ENCODE results near the gene CDK2.
A peak's percentile ranks its signal among the peaks of the same experiment; 100 is the strongest.

The CDK2 gene

DNA sequence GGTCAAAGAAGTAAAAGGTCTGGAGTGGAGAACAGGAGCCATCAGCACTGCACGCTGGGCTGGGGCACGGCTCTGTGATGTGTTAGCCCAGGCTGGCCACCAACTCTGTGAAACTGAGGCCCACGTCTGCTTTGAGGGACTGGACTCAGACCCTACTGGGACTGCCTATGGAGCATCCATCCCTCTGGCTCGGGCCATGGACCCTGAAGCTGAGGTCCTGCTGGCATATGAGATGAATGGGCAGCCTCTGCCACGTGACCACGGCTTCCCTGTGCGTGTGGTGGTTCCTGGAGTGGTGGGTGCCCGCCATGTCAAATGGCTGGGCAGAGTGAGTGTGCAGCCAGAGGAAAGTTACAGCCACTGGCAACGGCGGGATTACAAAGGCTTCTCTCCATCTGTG, 37.6 kb downstream of the CDK2 start:
- Histone ChIP-seq H3K4me2 (ENCODE audit: insufficient read depth, low read length, poor library complexity, severe bottlenecking) (no peak overlapping the region), H4K8ac (ENCODE audit: low read depth, low read length) (no peak overlapping the region), H4K91ac (ENCODE audit: low read depth, low read length, poor library complexity) (no peak overlapping the region), H2BK5ac (ENCODE audit: low read length) (peak overlapping the region; percentile 57), H2AK5ac (ENCODE audit: low read depth, low read length) (no peak overlapping the region), H3K18ac (ENCODE audit: low read length) (no peak overlapping the region), H2BK15ac (ENCODE audit: low read length) (no peak overlapping the region), H3K9ac (ENCODE audit: low read depth, low read length, poor library complexity) (no peak overlapping the region), H3K27me3 (ENCODE audit: control insufficient read depth in 3 of 3, insufficient read depth in 3 of 3, low read depth in 1 of 3, low read length in 3 of 3) (no peaks in the 10 kb centered on the region), H3K4me3 (ENCODE audit: low read length in 2 of 2) (peak overlapping the region in 1 of 2 donors; percentile 12), H2AFZ (ENCODE audit: low read length) (no peak overlapping the region), H3K27ac (replicated peaks; ENCODE audit: low read length) (no peak overlapping the region), H3K36me3 (replicated peaks in 1 of 2; ENCODE audit: control insufficient read depth in 2 of 2, insufficient read depth in 2 of 2, low read length in 2 of 2) (peaks cover 14 to 35% of the 10 kb centered on the region in 2 donors), H2BK12ac (ENCODE audit: low read length) (no peak overlapping the region), H3K23ac (ENCODE audit: low read depth, low read length, poor library complexity) (no peak overlapping the region), H3K4me1 (ENCODE audit: control insufficient read depth in 2 of 2, insufficient read depth in 1 of 2, low read depth in 1 of 2, low read length in 2 of 2) (peaks cover 0 to 3% of the 10 kb centered on the region in 2 donors), H3K79me1 (ENCODE audit: low read depth, low read length) (no peaks in the 10 kb centered on the region), H3K14ac (ENCODE audit: low read length) (no peak overlapping the region), H3K9me3 (replicated peaks in 1 of 2; ENCODE audit: control insufficient read depth in 2 of 2, insufficient read depth in 1 of 2, low read depth in 1 of 2, low read length in 2 of 2) (no peaks in the 10 kb centered on the region), H3K4ac (ENCODE audit: low read length) (no peak overlapping the region), H2BK120ac (ENCODE audit: low read depth, low read length) (no peak overlapping the region)
- no CpG with 5 or more reads among the region's 10 CpGs for WGBS, 2 donors (ENCODE audit: extremely low coverage in 2 of 2, insufficient read length in 2 of 2, insufficient replicate concordance in 1 of 2)
- DNase-seq (ENCODE audit: low spot score), result no peak

GRCh38 chr12:56007564-56008559, 41.2 kb downstream of the CDK2 start:
- Histone ChIP-seq H3K36me3 (replicated peaks in 1 of 2; ENCODE audit: control insufficient read depth in 2 of 2, insufficient read depth in 2 of 2, low read length in 2 of 2) (peaks cover 7 to 24% of the 10 kb centered on the region in 2 donors), H3K4me1 (ENCODE audit: control insufficient read depth in 2 of 2, insufficient read depth in 1 of 2, low read depth in 1 of 2, low read length in 2 of 2) (peaks cover 0 to 3% of the 10 kb centered on the region in 2 donors), H3K9me3 (replicated peaks in 1 of 2; ENCODE audit: control insufficient read depth in 2 of 2, insufficient read depth in 1 of 2, low read depth in 1 of 2, low read length in 2 of 2) (no peaks in the 10 kb centered on the region), H2BK15ac (ENCODE audit: low read length) (no peak overlapping the region), H2BK5ac (ENCODE audit: low read length) (no peak overlapping the region), H2BK12ac (ENCODE audit: low read length) (no peak overlapping the region), H3K27ac (replicated peaks; ENCODE audit: low read length) (peak overlapping the region; percentile 78), H2AFZ (ENCODE audit: low read length) (peak overlapping the region; percentile 84), H3K4me2 (ENCODE audit: insufficient read depth, low read length, poor library complexity, severe bottlenecking) (peak overlapping the region; percentile 55), H3K4me3 (ENCODE audit: low read length in 2 of 2) (peak overlapping the region; percentile 64 to 76), H2BK120ac (ENCODE audit: low read depth, low read length) (no peak overlapping the region), H3K23ac (ENCODE audit: low read depth, low read length, poor library complexity) (no peak overlapping the region), H3K4ac (ENCODE audit: low read length) (no peak overlapping the region), H4K8ac (ENCODE audit: low read depth, low read length) (no peak overlapping the region), H4K91ac (ENCODE audit: low read depth, low read length, poor library complexity) (no peak overlapping the region), H3K14ac (ENCODE audit: low read length) (no peak overlapping the region), H3K9ac (ENCODE audit: low read depth, low read length, poor library complexity) (peak overlapping the region; percentile 78), H3K79me1 (ENCODE audit: low read depth, low read length) (no peaks in the 10 kb centered on the region), H2AK5ac (ENCODE audit: low read depth, low read length) (no peak overlapping the region), H3K27me3 (ENCODE audit: control insufficient read depth in 3 of 3, insufficient read depth in 3 of 3, low read depth in 1 of 3, low read length in 3 of 3) (no peaks in the 10 kb centered on the region), H3K18ac (ENCODE audit: low read length) (peak overlapping the region; percentile 92)
- WGBS, 2 donors (ENCODE audit: extremely low coverage in 2 of 2, insufficient read length in 2 of 2, insufficient replicate concordance in 1 of 2), result no CpG with 5 or more reads among the region's 44 CpGs
- DNase-seq (ENCODE audit: low spot score), result peak; percentile 81

- Histone ChIP-seq H3K27ac (replicated peaks; ENCODE audit: low read length) (peak overlapping the region; percentile 17), H3K14ac (ENCODE audit: low read length) (no peak overlapping the region), H4K91ac (ENCODE audit: low read depth, low read length, poor library complexity) (no peak overlapping the region), H3K18ac (ENCODE audit: low read length) (no peak overlapping the region), H3K9ac (ENCODE audit: low read depth, low read length, poor library complexity) (no peak overlapping the region), H2AFZ (ENCODE audit: low read length) (no peak overlapping the region), H3K4me1 (ENCODE audit: control insufficient read depth in 2 of 2, insufficient read depth in 1 of 2, low read depth in 1 of 2, low read length in 2 of 2) (peaks cover 0 to 3% of the 10 kb centered on the region in 2 donors), H3K4ac (ENCODE audit: low read length) (no peak overlapping the region), H3K4me2 (ENCODE audit: insufficient read depth, low read length, poor library complexity, severe bottlenecking) (no peak overlapping the region), H2BK12ac (ENCODE audit: low read length) (no peak overlapping the region), H3K23ac (ENCODE audit: low read depth, low read length, poor library complexity) (no peak overlapping the region), H3K9me3 (replicated peaks in 1 of 2; ENCODE audit: control insufficient read depth in 2 of 2, insufficient read depth in 1 of 2, low read depth in 1 of 2, low read length in 2 of 2) (no peaks in the 10 kb centered on the region), H3K79me1 (ENCODE audit: low read depth, low read length) (no peaks in the 10 kb centered on the region), H3K36me3 (replicated peaks in 1 of 2; ENCODE audit: control insufficient read depth in 2 of 2, insufficient read depth in 2 of 2, low read length in 2 of 2) (peaks cover 0 to 8% of the 10 kb centered on the region in 2 donors), H2AK5ac (ENCODE audit: low read depth, low read length) (no peak overlapping the region), H4K8ac (ENCODE audit: low read depth, low read length) (no peak overlapping the region), H3K4me3 (ENCODE audit: low read length in 2 of 2) (no peak overlapping the region), H2BK120ac (ENCODE audit: low read depth, low read length) (no peak overlapping the region), H2BK5ac (ENCODE audit: low read length) (no peak overlapping the region), H2BK15ac (ENCODE audit: low read length) (no peak overlapping the region), H3K27me3 (ENCODE audit: control insufficient read depth in 3 of 3, insufficient read depth in 3 of 3, low read depth in 1 of 3, low read length in 3 of 3) (no peaks in the 10 kb centered on the region)
- no CpG with 5 or more reads among the region's 2 CpGs for WGBS, 2 donors (ENCODE audit: extremely low coverage in 2 of 2, insufficient read length in 2 of 2, insufficient replicate concordance in 1 of 2)
- DNase-seq (ENCODE audit: low spot score), result no peak
Observed at GRCh38 chr12:56010111-56010570, 43.5 kb downstream of the CDK2 start.

DNA sequence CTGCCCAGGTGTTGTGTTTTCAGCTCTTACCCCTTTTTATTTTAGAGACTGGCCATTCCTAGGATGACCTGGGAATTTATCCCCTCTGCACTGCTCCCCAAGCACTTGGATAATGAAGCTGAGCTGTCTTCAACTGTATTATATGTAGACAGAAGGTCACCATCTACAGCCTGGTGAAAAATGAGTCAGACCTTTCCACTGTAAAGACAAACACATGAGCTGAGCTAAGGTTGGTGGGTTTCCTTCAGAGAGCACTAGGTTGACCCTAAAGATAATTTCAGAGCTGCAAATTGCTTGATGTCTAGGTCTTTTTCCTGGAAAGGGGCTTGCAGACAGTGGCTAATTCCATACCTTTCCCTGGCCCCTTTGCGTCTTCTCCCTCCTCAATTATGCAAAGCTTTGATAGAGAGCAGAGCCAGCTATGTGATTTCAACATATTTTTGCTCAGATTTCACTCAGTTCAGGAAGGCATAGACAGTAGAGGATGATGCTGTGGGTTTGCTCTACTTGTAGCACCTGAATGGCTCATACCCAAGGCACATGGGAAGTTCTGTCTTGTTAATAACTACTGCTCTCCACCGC, 45.0 kb downstream of the CDK2 start:
- no peak overlapping the region for H2AFZ ChIP-seq (ENCODE audit: low read length)
- H3K23ac ChIP-seq (ENCODE audit: low read depth, low read length, poor library complexity), result no peak overlapping the region
- no peak overlapping the region for H2AK5ac ChIP-seq (ENCODE audit: low read depth, low read length)
- H3K4me2 ChIP-seq (ENCODE audit: insufficient read depth, low read length, poor library complexity, severe bottlenecking), result no peak overlapping the region
- no peak overlapping the region for H3K4me3 ChIP-seq (ENCODE audit: low read length in 2 of 2)
- H4K91ac ChIP-seq (ENCODE audit: low read depth, low read length, poor library complexity), result no peak overlapping the region
- H3K4ac ChIP-seq (ENCODE audit: low read length), result no peak overlapping the region
- H2BK15ac ChIP-seq (ENCODE audit: low read length), result no peak overlapping the region
- no peaks in the 10 kb centered on the region for H3K9me3 ChIP-seq (replicated peaks in 1 of 2; ENCODE audit: control insufficient read depth in 2 of 2, insufficient read depth in 1 of 2, low read depth in 1 of 2, low read length in 2 of 2)
- H3K14ac ChIP-seq (ENCODE audit: low read length), result no peak overlapping the region
- H2BK12ac ChIP-seq (ENCODE audit: low read length), result no peak overlapping the region
- H3K27ac ChIP-seq (replicated peaks; ENCODE audit: low read length), result no peak overlapping the region
- peaks cover 0 to 8% of the 10 kb centered on the region in 2 donors for H3K36me3 ChIP-seq (replicated peaks in 1 of 2; ENCODE audit: control insufficient read depth in 2 of 2, insufficient read depth in 2 of 2, low read length in 2 of 2)
- H3K9ac ChIP-seq (ENCODE audit: low read depth, low read length, poor library complexity), result no peak overlapping the region
- no peak overlapping the region for H4K8ac ChIP-seq (ENCODE audit: low read depth, low read length)
- DNase-seq (ENCODE audit: low spot score), result no peak
- peaks cover 0 to 3% of the 10 kb centered on the region in 2 donors for H3K4me1 ChIP-seq (ENCODE audit: control insufficient read depth in 2 of 2, insufficient read depth in 1 of 2, low read depth in 1 of 2, low read length in 2 of 2)
- no peak overlapping the region for H2BK5ac ChIP-seq (ENCODE audit: low read length)
- WGBS, 2 donors (ENCODE audit: extremely low coverage in 2 of 2, insufficient read length in 2 of 2, insufficient replicate concordance in 1 of 2), result no CpG with 5 or more reads among the region's 2 CpGs
- H3K18ac ChIP-seq (ENCODE audit: low read length), result no peak overlapping the region
- no peaks in the 10 kb centered on the region for H3K27me3 ChIP-seq (ENCODE audit: control insufficient read depth in 3 of 3, insufficient read depth in 3 of 3, low read depth in 1 of 3, low read length in 3 of 3)
- no peak overlapping the region for H2BK120ac ChIP-seq (ENCODE audit: low read depth, low read length)
- H3K79me1 ChIP-seq (ENCODE audit: low read depth, low read length), result no peaks in the 10 kb centered on the region

All from neuronal stem cell (in vitro differentiated cells).